Measurements from ENCODE around the gene APOC3. TPM values are rescaled to one million over a fixed set of nuclear protein-coding genes. Genes with fewer than 3 reads are reported as not detected.
A peak's percentile ranks its signal among the peaks of the same experiment; 100 is the strongest.

APOC3 gene
- total RNA-seq, 4 donors from 2014 or later, result 2.6 to 36.5 TPM; not detected in 2

DNA sequence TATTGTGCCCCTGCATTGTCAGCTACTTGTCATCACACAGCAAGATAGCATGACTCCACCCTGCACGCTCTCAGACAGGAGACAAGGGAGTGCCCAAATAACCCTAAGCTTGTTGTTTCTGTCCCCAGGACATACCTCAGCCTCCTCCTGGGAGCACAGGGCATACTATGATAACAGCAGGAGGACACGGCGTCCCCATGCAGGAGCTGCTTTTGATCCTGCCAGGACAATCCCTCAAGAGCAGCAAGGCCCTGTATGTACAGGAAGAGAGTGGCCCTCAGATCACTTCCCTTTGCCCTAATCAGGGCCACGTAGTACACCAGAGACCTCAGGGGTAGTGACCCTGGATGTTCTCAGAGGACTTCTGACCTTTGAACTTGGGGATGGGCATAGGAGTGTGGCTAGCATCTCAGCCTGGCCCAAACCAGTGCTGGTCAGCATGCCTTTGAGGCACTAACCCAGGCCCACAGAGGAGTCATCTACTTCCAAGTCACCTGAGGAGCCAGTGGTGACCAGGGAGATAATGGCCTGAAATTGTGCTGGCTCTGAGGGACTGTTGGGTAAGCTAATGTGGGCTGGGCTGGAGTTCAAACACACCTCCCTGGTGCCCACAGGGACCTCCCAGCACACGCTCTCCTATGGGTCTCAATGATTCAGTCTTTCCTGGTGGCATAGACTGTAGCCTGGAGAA lies 15.8 kb upstream of the APOC3 start:
- no peaks in the 10 kb centered on the region for H3K36me3 ChIP-seq
- no peak overlapping the region for H3K27ac ChIP-seq
- DNase-seq (ENCODE audit: low spot score in 2 of 2), result no peak
- H3K4me3 ChIP-seq, result no peak overlapping the region
- no peak for TF ChIP-seq EP300 (IDR thresholded peaks at IDR 0.05)
- no peak for TF ChIP-seq POLR2A (IDR thresholded peaks at IDR 0.05)
- TF ChIP-seq POLR2AphosphoS5 (IDR thresholded peaks at IDR 0.05), result no peak
- TF ChIP-seq, protein P1, sequence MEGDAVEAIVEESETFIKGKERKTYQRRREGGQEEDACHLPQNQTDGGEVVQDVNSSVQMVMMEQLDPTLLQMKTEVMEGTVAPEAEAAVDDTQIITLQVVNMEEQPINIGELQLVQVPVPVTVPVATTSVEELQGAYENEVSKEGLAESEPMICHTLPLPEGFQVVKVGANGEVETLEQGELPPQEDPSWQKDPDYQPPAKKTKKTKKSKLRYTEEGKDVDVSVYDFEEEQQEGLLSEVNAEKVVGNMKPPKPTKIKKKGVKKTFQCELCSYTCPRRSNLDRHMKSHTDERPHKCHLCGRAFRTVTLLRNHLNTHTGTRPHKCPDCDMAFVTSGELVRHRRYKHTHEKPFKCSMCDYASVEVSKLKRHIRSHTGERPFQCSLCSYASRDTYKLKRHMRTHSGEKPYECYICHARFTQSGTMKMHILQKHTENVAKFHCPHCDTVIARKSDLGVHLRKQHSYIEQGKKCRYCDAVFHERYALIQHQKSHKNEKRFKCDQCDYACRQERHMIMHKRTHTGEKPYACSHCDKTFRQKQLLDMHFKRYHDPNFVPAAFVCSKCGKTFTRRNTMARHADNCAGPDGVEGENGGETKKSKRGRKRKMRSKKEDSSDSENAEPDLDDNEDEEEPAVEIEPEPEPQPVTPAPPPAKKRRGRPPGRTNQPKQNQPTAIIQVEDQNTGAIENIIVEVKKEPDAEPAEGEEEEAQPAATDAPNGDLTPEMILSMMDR (IDR thresholded peaks at IDR 0.05), result no peak
- no peaks in the 10 kb centered on the region for H3K9me3 ChIP-seq
- H3K4me1 ChIP-seq, result no peaks in the 10 kb centered on the region
- 94% methylated on average over 4 of the region's 5 CpGs for WGBS
- no peaks in the 10 kb centered on the region for H3K27me3 ChIP-seq

DNA sequence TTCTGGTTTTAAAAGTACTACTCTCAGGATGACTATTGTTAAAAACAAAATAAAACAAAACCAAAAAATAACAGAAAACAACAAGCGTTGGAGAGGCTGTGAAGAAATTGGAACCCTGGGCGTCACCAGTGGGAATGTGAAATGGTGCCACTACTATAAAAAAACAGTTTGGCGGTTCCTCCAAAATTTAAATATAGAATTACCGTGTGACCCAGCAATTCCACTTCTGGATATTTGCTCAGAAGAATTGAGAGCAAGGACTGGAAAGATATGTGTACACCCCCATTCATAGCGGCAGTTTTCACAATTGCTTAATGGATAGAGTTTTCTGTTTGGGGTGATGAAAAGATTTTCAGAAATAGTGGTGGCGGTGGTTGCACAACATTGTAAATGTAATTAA lies 15.2 kb upstream of the APOC3 start:
- DNase-seq (ENCODE audit: low spot score in 2 of 2), result no peak
- no peak for TF ChIP-seq POLR2AphosphoS5 (IDR thresholded peaks at IDR 0.05)
- no peak for TF ChIP-seq EP300 (IDR thresholded peaks at IDR 0.05)
- TF ChIP-seq, protein P1 (IDR thresholded peaks at IDR 0.05), result no peak
- no peak for TF ChIP-seq POLR2A (IDR thresholded peaks at IDR 0.05)
- Histone ChIP-seq H3K36me3 (no peaks in the 10 kb centered on the region), H3K4me3 (no peak overlapping the region), H3K27me3 (no peaks in the 10 kb centered on the region), H3K9me3 (no peaks in the 10 kb centered on the region), H3K27ac (no peak overlapping the region), H3K4me1 (no peaks in the 10 kb centered on the region)
- WGBS, result 66% methylated on average over 6 of the region's 6 CpGs

DNA sequence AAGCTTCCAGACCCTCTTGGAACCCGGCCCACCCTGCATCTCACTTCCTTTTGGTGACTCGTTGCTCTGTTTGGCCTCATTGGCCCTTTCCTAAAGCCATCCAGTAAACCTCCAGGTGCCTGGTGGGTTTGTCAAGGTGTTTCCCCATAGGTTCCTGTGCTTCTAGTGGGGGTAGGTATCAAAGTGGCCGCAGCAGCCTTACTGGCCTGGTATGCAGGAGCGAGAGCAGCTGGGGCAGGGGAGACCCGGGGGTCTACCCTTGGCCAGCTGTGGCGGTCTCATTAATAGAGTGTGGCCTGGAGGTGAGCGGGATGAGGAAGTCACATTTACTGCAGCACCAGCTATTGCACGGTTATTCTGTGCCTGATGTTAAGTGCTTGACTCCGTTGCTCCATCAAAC lies 10.7 kb upstream of the APOC3 start:
- no peak for TF ChIP-seq EP300 (IDR thresholded peaks at IDR 0.05)
- TF ChIP-seq POLR2A (IDR thresholded peaks at IDR 0.05), result no peak
- TF ChIP-seq, protein P1 (IDR thresholded peaks at IDR 0.05), result no peak
- no peak for TF ChIP-seq POLR2AphosphoS5 (IDR thresholded peaks at IDR 0.05)
- H3K4me3 ChIP-seq, result no peak overlapping the region
- peak in 1 of 2 donors; percentile 59 for DNase-seq (ENCODE audit: low spot score in 2 of 2)
- H3K9me3 ChIP-seq, result no peaks in the 10 kb centered on the region
- H3K27ac ChIP-seq, result no peak overlapping the region
- no peaks in the 10 kb centered on the region for H3K36me3 ChIP-seq
- 92% methylated on average over 9 of the region's 9 CpGs for WGBS
- no peaks in the 10 kb centered on the region for H3K27me3 ChIP-seq
- H3K4me1 ChIP-seq, result no peaks in the 10 kb centered on the region

DNA sequence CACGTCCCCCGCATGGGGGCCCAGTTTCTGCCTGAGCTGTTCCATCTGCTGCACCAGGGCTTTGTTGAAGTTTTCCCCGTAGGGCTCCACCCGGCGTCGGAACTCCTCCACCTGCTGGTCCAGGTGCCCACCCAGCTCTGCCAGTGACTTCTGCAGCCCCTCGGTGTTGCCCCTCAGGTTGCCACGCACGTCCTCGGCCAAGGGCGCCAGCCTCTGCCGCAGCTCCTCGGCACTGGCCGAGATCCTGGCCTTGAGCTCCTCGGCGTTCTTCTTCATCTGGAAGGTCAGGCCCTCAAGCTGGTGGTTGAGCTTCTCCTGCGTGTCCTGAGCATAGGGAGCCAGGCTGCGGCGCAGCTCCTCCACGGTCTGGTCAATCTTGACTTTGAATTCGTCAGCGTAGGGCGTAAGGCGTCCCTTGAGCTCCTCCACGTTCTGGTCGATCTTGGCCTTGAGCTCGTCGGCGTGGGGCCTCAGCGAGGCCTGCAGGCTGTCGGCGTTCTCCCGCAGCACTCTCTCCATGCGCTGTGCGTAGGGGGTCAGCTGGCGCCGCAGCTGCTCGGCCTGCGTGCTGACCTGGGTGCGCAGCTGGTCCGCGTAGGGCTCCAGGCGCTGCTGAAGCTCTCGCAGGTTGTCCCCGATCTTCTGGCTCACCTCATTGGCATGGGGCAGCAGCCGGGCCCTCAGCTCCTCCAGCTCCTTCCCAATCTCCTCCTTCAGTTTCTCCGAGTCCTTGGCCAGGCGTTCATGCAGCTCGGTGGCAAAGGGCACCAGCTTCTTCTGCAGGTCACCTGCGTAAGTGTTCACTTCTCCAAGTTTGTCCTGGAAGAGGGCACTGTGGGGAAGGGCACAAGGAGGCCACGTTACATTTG lies 8.4 kb upstream of the APOC3 start:
- Histone ChIP-seq H3K27ac (no peak overlapping the region), H3K4me1 (no peaks in the 10 kb centered on the region), H3K36me3 (no peaks in the 10 kb centered on the region), H3K4me3 (no peak overlapping the region), H3K27me3 (no peaks in the 10 kb centered on the region), H3K9me3 (no peaks in the 10 kb centered on the region)
- DNase-seq (ENCODE audit: low spot score in 2 of 2), result no peak
- WGBS, result 95% methylated on average over 49 of the region's 51 CpGs
- TF ChIP-seq, protein P1 (IDR thresholded peaks at IDR 0.05), result no peak
- TF ChIP-seq EP300 (IDR thresholded peaks at IDR 0.05) (no peak), POLR2AphosphoS5 (IDR thresholded peaks at IDR 0.05) (no peak), POLR2A (IDR thresholded peaks at IDR 0.05) (no peak)

DNA sequence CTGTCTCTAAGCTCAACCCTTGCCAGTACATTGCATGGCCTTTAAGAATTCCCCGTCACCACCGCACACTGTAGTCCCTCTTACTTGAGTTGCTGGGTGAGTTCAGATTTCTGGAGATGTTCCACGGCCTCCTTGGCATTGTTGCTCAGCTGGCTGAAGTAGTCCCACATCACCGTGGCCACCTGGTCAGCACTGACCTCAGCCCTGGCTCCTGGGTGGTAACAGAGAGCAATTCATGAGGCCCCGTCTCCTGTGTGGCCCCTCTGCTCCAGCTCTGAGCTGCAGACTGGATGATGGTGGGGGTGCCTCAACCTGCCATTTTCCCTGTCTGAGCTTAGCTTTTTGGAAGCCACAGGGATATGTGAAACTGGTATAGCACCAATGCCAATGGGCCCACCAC lies 7.1 kb upstream of the APOC3 start:
- no peaks in the 10 kb centered on the region for H3K27me3 ChIP-seq
- DNase-seq (ENCODE audit: low spot score in 2 of 2), result no peak
- H3K4me1 ChIP-seq, result no peaks in the 10 kb centered on the region
- TF ChIP-seq POLR2AphosphoS5 (IDR thresholded peaks at IDR 0.05) (no peak), POLR2A (IDR thresholded peaks at IDR 0.05) (no peak), EP300 (IDR thresholded peaks at IDR 0.05) (no peak)
- TF ChIP-seq, protein P1 (IDR thresholded peaks at IDR 0.05), result no peak
- WGBS, result 72% methylated on average over 5 of the region's 5 CpGs
- no peak overlapping the region for H3K27ac ChIP-seq
- no peak overlapping the region for H3K4me3 ChIP-seq
- no peaks in the 10 kb centered on the region for H3K9me3 ChIP-seq
- H3K36me3 ChIP-seq, result no peaks in the 10 kb centered on the region
